Peyer's patch (tissue), 4 donors: ENCODE data around the gene ASCL2. TPM values are rescaled to one million over a fixed set of nuclear protein-coding genes. Genes with fewer than 3 reads are reported as not detected.

Source experiments
- DNase-seq, 3 donors: peaks; one replicate each; pipeline ENCODE4 v3.0.0-alpha.2; 2017 to 2019
- H3K27ac ChIP-seq, 4 donors: fragments of 200-600 bp; sonication (generic); one replicate each; pipeline ENCODE4 v1.5.1; 2016 to 2019
- H3K27me3 ChIP-seq, 2 donors: fragments of 200-600 bp; sonication (generic); one replicate each; pipeline ENCODE4 v1.5.1; 2019
- H3K36me3 ChIP-seq, 3 donors: fragments of 200-600 bp; sonication (generic); one replicate each; pipeline ENCODE4 v1.5.1; 2016 to 2019
- H3K4me1 ChIP-seq, 4 donors: fragments of 200-600 bp; sonication (generic); one replicate each; pipeline ENCODE4 v1.5.1; 2016 to 2019
- H3K4me3 ChIP-seq, 4 donors: fragments of 200-600 bp; sonication (generic); 1 replicate in 3 of 4; 2 replicates in 1 of 4; pipeline ENCODE4 v1.5.1; 2016 to 2019; ENCODE audit warnings: mild to moderate bottlenecking in 1 of 4
- H3K9me3 ChIP-seq, 4 donors: fragments of 200-600 bp; sonication (generic); one replicate each; pipeline ENCODE4 v1.5.1; 2016 to 2019; ENCODE audit warnings: mild to moderate bottlenecking in 1 of 4
- CTCF ChIP-seq, 6 experiments: fragments of 450-650 bp in 4 of 6; fragments of 200-600 bp in 2 of 6; sonication (generic) in 1 of 6; IDR thresholded peaks; one replicate each; pipeline ENCODE4 v1.5.1; 2017 to 2019; ENCODE audit warnings: antibody characterized with exemption in 6 of 6, mild to moderate bottlenecking in 3 of 6, moderate library complexity in 1 of 6
- POLR2A ChIP-seq, 2 donors: fragments of 450-650 bp; IDR thresholded peaks; one replicate each; pipeline ENCODE4 v1.5.1; 2017; ENCODE audit warnings: antibody characterized with exemption in 2 of 2, mild to moderate bottlenecking in 2 of 2, moderate library complexity in 2 of 2
- total RNA-seq, 4 donors: library from RNA; depleted of rRNA; stranded (reverse); fragments of >200 nt; gene quantifications; one replicate each; pipeline ENCODE4 v1.1.0, GENCODE V29; 2016

The ASCL2 gene
- total RNA-seq, 4 donors from 2014 or later: 7.5 to 11.9 (median 8.4) TPM

GRCh38 chr11:2251138-2251537 lies 19.2 kb downstream of the ASCL2 start:
- no peaks in the 10 kb centered on the region for H3K27me3 ChIP-seq
- no peak for TF ChIP-seq CTCF (IDR thresholded peaks at IDR 0.05)
- TF ChIP-seq POLR2A (IDR thresholded peaks at IDR 0.05): no peak
- no peak overlapping the region for H3K4me3 ChIP-seq
- no peaks in the 10 kb centered on the region for H3K4me1 ChIP-seq
- H3K9me3 ChIP-seq: no peaks in the 10 kb centered on the region
- H3K27ac ChIP-seq: no peak overlapping the region
- H3K36me3 ChIP-seq: no peaks in the 10 kb centered on the region
- DNase-seq: no peak

- DNase-seq: no peak
- TF ChIP-seq CTCF (IDR thresholded peaks at IDR 0.05) (no peak), POLR2A (IDR thresholded peaks at IDR 0.05) (no peak)
- Histone ChIP-seq H3K4me1 (no peaks in the 10 kb centered on the region), H3K27me3 (no peaks in the 10 kb centered on the region), H3K9me3 (no peaks in the 10 kb centered on the region), H3K4me3 (no peak overlapping the region), H3K27ac (no peak overlapping the region), H3K36me3 (no peaks in the 10 kb centered on the region)
These were observed 19.9 kb downstream of the ASCL2 start for GRCh38 chr11:2250485-2250884.

- no peak for TF ChIP-seq POLR2A (IDR thresholded peaks at IDR 0.05)
- TF ChIP-seq CTCF (IDR thresholded peaks at IDR 0.05): no peak
- DNase-seq: no peak
- H3K27ac ChIP-seq: no peak overlapping the region
These were observed 20.3 kb downstream of the ASCL2 start for GRCh38 chr11:2250041-2250440.

GRCh38 chr11:2249189-2249916 lies 21.0 kb downstream of the ASCL2 start:
- TF ChIP-seq POLR2A (IDR thresholded peaks at IDR 0.05): no peak
- H3K27ac ChIP-seq: no peak overlapping the region
- no peaks in the 10 kb centered on the region for H3K4me1 ChIP-seq
- no peak overlapping the region for H3K4me3 ChIP-seq
- no peaks in the 10 kb centered on the region for H3K36me3 ChIP-seq
- peak in 1 of 3 donors; percentile 13 for DNase-seq
- H3K9me3 ChIP-seq: no peaks in the 10 kb centered on the region
- no peaks in the 10 kb centered on the region for H3K27me3 ChIP-seq

More at GRCh38 chr11:2250041-2250440, 20.3 kb downstream of the ASCL2 start:
- H3K4me1 ChIP-seq: no peaks in the 10 kb centered on the region
- no peaks in the 10 kb centered on the region for H3K36me3 ChIP-seq
- no peak overlapping the region for H3K4me3 ChIP-seq
- H3K27me3 ChIP-seq: no peaks in the 10 kb centered on the region
- H3K9me3 ChIP-seq: no peaks in the 10 kb centered on the region

- DNase-seq: peak in 1 of 3 donors; percentile 41
- Histone ChIP-seq H3K36me3 (no peaks in the 10 kb centered on the region), H3K4me1 (no peaks in the 10 kb centered on the region), H3K4me3 (no peak overlapping the region), H3K27ac (no peak overlapping the region), H3K27me3 (no peaks in the 10 kb centered on the region), H3K9me3 (no peaks in the 10 kb centered on the region)
- TF ChIP-seq POLR2A (IDR thresholded peaks at IDR 0.05): no peak
- no peak for TF ChIP-seq CTCF (IDR thresholded peaks at IDR 0.05)
These were observed 21.6 kb downstream of the ASCL2 start for GRCh38 chr11:2248762-2249161.

- no peak for DNase-seq
- TF ChIP-seq CTCF (IDR thresholded peaks at IDR 0.05) (no peak), POLR2A (IDR thresholded peaks at IDR 0.05) (no peak)
- H3K4me3 ChIP-seq: no peak overlapping the region
These were observed 22.1 kb downstream of the ASCL2 start for GRCh38 chr11:2248242-2248641.

More at GRCh38 chr11:2248242-2248641, 22.1 kb downstream of the ASCL2 start:
- H3K27me3 ChIP-seq: no peaks in the 10 kb centered on the region
- no peaks in the 10 kb centered on the region for H3K36me3 ChIP-seq
- H3K9me3 ChIP-seq: no peaks in the 10 kb centered on the region
- H3K4me1 ChIP-seq: no peaks in the 10 kb centered on the region
- no peak overlapping the region for H3K27ac ChIP-seq
